ENCODE results near the gene SLC24A3. TPM values are rescaled to one million over a fixed set of nuclear protein-coding genes. Genes with fewer than 3 reads are reported as not detected.

The SLC24A3 gene
- total RNA-seq, 1 experiment from 2014 or later, result 9.6 TPM

DNA sequence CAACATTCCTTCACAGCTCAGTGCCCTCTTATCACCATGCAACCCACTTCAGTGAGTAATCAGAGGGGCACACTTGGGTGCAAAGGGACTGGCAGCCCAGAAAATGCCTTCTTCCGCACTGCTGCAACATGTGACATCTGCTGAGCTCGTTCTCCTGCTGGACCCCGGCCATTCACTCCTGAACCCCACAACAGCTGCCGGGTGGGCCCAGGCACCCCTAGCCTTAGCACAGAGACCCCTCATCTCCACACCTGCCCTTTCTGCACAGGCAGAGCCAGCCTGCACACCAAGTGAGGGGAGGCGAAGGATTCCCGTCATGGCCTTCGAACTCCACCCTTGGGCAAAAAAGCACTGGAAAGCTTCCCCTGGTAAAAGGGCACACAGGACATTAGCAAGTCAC is 381.3 kb downstream of the SLC24A3 start:
- no peak for DNase-seq (ENCODE audit: low read depth)

DNA sequence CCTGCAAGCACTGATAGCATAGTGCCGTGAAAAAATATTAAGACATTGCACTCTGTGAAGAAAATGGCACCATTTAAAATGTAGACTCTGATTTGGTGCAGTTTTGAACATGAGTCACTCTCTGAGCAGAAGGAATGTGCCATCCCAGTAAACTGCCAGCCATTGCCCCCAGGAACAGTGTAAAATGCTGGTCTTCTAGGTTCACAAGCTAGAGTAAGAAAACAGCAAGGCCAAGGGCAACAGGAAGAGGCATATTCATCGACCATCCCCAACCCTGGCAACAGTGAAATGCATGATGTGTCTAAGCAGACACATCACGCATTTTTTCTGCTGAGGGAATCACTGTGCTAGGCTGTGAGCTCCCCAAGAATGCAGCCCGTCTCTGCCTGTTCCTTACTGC is 382.5 kb downstream of the SLC24A3 start:
- peak; percentile 80 for DNase-seq (ENCODE audit: low read depth)

DNA sequence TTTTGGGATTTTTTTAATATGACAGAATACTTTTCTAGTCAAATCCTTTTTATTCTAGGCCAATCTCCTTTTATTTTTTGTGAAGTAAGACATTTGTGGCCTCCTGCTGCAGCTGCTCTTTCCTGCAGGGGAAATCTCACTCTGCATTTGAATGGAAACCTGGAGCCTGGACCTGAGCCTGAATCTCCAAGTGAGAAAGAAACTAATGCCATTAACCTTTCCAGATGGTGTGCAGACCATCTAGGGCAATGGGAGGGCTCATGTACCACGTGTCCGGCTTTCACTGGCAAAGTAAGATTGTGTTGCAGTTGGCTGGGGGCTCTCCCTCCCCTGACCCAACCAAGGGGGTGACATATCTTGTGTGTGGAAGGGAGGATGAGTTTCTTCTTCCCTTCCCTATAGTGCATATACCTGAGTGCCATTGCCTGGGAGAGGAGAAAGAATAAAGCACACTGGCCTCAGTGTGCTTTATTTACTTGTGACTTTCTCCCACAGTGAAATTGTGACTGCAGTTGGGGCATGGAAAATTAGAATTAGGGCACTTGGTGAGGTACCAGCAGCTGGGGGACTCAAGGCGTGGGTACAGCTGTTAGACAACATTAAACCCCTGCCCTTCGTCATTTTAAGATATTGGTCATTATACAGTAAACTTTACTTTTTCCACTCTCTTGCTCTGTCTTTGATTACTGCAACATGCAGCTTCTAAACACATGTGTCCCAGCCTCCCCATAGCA is 385.8 kb downstream of the SLC24A3 start:
- DNase-seq (ENCODE audit: low read depth), result no peak

DNA sequence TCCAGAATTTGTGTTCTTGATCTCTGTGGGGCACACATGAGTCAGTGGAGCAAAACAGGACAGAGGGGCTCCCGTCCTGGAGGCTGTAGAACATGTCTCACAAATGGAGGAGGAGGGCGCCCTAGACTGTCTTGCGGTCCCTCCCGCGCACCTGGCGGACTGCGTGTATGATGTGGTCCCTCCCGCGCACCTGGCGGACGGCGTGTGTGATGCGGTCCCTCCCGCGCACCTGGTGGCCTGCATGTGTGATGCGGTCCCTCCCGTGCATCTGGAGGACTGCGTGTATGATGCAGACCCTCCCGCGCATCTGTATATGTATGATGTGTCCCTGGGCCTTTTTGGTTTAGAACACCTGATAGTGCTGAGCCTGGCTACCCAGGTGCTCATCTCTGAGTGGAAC is 386.8 kb downstream of the SLC24A3 start:
- DNase-seq (ENCODE audit: low read depth), result no peak

DNA sequence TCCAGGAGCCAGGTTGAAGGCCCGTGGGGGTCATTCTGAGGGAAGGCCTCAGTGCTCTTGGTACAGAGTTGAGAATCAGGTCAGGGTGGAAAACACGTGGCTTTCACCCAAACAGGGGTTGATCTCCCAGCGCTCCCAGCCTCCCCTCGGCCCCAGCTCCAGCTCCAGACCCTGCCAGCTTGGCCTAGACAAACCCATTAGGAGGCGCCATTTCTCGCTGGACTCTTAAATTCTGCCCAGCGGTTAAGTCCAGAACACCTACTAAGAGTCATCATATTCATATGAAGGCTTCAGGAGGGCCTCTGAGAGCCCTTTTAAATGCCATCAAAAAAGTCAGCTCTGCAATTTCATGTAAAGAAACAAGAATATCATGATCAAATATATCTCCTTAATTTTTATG is 387.6 kb downstream of the SLC24A3 start:
- no peak for DNase-seq (ENCODE audit: low read depth)

DNA sequence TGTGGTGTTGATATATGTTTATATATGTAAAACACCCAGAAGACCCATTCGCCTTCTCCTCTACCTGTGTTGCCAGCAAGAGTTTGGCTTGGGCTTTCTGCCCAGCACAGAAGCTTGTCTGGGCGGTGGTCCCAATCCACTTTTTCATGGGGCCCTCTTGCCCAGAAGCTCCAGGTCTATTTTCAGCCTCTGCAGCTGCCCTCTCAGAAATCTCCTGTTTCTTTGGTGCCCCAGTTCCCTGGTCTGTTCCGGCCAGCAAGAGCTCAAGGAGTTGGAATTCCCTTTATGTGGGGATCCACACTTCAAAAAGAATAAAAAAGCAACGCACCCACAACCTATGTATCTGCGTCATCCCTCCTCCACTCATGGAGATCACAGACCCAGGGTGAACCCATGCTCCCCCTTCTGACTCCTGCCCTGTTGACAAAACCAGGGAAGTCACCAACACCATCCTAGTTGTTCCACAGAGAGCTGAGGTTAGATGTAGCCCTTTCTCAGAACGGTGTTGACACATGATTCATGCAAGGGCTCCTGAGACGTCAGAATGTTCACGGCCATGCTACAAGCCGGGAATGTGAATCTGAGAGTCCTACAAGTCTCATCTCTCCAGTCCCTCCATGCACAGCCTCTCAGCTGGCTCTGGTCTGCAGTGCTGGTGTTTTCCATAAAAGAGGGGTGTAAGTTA is 388.8 kb downstream of the SLC24A3 start:
- DNase-seq (ENCODE audit: low read depth), result no peak

GRCh38 chr20:19602675-19603375 is 390.4 kb downstream of the SLC24A3 start:
- peak; percentile 68 for DNase-seq (ENCODE audit: low read depth)

DNA sequence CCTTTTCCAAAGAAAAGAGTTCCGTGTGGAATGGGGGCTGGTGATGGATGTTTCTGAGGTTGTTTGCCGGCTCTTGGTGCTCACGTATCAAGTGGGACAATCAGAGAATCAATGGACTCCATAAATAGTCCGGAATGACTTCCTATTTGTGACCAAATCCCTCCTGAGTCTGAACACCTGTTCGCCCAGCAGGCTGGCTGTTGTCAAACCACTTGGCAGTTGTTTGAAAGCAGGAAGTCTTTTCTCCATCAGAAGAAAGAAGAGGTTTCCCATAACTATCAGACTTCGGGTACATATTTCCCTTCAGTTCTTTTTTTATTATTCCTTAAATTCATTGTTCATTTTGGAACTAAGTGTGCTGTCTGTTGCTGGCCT is 390.9 kb downstream of the SLC24A3 start:
- DNase-seq (ENCODE audit: low read depth), result no peak

GRCh38 chr20:19605786-19606485 is 393.5 kb downstream of the SLC24A3 start:
- DNase-seq (ENCODE audit: low read depth), result no peak

DNA sequence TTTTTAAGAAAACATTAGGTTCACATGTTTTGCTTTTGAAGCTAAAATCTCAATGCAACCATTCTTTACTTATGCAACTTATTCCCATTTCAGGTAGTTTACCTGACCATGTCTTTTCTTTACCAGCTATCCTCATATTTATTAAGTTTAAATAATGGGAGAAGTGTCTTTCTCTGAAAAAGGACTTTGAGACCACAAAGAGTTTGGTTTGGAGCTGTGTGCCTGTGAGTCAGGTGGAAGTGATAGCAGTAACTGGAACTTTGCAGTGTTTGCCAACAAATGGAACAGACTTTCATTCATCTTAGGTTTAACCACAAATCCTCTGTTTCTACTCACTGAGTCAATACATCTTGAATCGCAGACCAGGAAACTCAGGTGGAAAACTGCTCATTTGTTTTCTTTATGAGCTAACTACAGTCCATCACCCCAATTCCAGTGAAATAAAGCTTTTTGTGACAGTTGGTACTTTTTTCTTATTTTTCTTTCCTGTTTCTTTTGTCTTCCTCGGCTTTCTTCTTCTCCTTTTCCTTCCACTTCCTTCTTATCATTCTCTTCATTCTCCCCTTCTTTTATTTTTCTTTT is 397.3 kb downstream of the SLC24A3 start:
- DNase-seq (ENCODE audit: low read depth), result peak; percentile 84

GRCh38 chr20:19615629-19616028 is 403.2 kb downstream of the SLC24A3 start:
- DNase-seq (ENCODE audit: low read depth), result no peak

DNA sequence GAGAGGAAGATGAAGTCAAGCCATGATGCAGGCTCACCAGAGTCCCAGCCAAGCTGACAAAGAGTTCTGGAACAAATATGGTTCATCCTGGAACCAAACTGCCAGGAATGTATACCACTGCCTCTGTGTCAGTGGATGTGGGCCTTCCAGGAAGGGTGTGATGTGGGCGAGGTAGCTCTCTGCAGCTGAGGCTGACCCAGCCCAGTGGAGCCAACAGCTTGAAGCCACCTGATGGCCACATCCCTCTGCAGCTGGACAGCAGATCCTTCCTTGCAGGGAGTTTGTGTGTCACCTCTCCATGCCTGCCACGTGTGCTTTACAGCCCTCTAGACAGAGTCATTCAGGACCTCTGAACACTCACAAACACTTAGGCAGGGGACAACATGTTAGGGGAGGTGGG is 403.6 kb downstream of the SLC24A3 start:
- no peak for DNase-seq (ENCODE audit: low read depth)

DNA sequence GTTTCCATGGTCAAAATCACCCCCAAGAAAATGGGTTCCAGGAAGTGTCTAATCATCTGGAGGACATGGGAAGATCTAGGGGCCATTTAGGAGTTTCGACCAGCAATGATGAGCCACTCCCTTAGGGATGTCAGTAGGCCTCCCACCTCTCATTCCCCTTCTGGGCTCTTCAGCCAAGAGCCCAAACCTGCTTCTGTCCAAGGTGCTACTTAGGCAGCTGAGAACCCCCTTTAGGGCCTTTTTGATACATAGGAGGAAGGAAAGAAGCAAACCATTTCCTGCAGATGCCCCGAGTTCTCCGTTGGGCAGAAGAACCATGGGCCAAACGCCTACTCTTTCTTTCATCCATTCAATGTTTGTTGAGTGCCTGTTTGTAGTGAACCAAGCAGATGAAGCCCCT is 404.2 kb downstream of the SLC24A3 start:
- no peak for DNase-seq (ENCODE audit: low read depth)

DNA sequence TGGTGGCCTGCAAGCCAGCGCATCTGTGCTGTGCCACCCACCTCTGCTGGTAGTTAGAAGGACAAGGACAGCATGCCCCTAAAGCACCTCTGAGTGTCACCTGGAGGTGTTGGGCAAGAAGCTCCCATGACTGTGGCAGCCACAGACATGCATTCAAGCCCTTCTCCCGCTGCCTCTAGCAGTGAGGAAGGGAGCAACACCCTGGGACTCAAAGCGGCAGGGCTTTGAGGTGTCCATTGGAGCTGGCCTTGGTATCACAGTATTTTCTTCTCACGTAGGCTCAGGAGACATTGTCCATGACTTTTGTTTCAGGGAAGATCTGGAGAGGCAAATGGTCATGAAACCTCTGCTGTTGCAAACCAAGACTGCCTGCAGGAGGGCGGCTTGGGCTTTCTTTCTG is 404.8 kb downstream of the SLC24A3 start:
- no peak for DNase-seq (ENCODE audit: low read depth)

DNA sequence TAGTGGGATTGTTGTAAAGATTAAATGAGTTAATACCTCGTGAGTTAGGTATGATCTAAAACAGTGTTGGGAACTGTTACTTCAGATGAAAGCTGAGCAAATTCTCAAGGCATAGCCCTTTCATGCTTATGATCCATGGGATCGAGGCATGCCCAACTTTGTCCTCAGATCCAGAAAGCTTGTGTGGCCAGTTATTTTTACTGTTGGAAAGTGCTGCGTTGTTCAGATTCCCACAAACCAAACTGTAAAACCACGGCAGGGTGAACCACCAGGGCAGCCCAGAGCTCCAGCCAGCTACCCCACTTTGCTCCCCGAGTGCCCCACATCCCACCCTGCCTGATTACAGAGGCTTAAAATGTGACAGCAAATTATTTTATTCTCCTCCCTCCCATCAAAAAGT is 406.3 kb downstream of the SLC24A3 start:
- no peak for DNase-seq (ENCODE audit: low read depth)

GRCh38 chr20:19619904-19620430 is 407.5 kb downstream of the SLC24A3 start:
- DNase-seq (ENCODE audit: low read depth), result peak; percentile 24

DNA sequence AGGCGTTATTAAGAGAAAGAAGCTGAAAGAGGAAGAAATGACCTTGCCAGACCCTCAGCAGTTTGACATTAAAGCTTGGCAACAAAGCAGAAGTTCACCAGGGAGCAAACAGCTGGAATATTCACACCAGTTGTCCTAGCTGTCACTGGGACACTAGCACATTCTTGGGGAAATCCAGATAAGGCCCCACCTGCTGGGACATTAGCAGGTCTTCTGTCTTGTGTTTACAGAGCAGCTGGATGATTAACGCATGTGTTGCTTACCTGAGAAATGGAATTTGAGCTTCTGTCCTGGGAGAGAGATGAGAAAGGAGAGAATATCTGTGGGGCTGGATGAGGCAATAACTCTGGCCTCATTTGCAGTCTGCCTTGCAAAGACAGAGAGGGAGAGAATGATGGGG is 408.0 kb downstream of the SLC24A3 start:
- DNase-seq (ENCODE audit: low read depth), result no peak

DNA sequence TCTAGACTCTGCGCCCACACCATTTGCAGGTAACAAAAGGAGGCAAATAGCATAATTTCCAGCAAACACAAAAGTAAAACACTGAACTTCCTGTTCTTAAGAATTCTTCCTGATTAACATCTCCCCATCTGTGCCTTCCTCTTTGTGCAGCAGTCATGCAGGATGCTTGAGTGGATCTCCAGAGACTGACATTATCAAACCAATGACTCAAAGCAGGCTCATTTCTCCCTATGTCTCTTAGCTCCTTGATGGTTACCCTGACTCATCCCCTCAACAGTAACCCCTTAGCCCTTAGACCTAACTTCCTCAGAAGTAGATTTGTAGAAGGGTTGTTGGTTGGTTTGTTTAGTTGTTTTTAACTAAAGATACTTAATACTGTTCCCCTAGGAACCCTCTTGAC is 408.6 kb downstream of the SLC24A3 start:
- peak; percentile 89 for DNase-seq (ENCODE audit: low read depth)

- no peak for DNase-seq (ENCODE audit: low read depth)
Measured at GRCh38 chr20:19624221-19624965, 412.0 kb downstream of the SLC24A3 start.

DNA sequence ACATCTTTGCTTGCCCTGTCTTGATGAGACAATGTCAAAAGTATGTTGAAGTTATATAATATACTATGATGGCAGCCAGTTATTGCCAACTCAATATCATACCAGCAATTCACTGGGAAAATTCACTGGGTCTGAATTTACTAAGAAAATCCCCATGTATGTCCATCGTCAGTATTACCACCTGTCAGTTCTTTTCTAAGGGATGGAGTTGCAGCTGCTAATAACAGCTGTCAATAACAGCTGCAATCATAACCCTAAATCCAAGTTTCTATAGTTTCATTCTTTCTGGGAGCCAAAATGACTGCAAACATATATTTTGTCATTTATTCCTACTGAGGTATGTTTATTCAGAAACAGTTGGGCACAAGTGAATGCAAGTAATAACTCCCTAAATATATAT is 413.0 kb downstream of the SLC24A3 start:
- no peak for DNase-seq (ENCODE audit: low read depth)

GRCh38 chr20:19626896-19627295 is 414.5 kb downstream of the SLC24A3 start:
- peak; percentile 84 for DNase-seq (ENCODE audit: low read depth)
